GM18870 (cell line): ENCODE measurements around the gene SEMA5B.

Experiments
- ATAC-seq: cut with Tn5 transposase; IDR thresholded peaks from one replicate; pipeline ENCODE4 v1.9.1; 2021; ENCODE audit warnings: moderate library complexity; ENCODE audit not compliant: unreplicated experiment

Gene SEMA5B

GRCh38 chr3:122952520-122952919 is 75.0 kb downstream of the SEMA5B start:
- ATAC-seq, result no peak

DNA sequence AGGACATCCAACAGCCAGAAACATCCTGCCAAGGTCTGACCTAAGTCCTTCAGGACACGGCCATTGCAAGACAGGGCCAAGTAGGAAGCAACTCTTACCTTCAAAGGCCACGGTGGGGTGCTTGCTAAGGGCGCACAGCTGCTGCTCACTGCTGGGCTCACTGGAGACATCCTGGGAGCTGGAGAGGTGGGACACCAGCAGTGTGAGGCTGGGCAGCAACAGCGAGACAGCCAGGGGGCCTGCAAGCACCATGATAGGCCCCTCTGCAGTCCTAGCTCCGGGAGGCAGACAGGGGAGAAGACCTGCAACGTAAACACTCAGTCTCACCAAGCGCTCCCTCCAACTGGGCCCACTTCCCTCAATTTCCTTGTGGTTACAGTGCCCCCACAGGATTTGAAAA is 79.2 kb downstream of the SEMA5B start:
- ATAC-seq, result no peak

DNA sequence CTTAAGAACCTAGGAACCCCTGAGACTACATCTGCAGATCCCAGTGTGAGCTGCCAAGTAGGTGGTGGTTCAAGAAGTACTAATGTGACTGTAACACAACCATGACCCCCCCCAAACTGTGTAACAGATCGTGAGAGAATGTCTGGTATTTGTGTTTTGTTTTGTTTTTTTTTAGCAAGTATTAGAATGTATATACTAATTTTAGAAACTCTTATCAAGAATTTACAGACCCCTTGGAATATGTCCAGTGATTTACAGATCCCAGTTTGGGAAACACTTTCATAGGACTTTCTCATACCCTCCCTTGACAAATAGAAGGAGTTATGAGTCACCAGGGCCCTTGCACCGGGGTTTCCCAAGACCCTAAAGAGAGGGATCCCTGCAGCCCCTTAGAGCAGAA is 79.8 kb downstream of the SEMA5B start:
- ATAC-seq, result no peak

DNA sequence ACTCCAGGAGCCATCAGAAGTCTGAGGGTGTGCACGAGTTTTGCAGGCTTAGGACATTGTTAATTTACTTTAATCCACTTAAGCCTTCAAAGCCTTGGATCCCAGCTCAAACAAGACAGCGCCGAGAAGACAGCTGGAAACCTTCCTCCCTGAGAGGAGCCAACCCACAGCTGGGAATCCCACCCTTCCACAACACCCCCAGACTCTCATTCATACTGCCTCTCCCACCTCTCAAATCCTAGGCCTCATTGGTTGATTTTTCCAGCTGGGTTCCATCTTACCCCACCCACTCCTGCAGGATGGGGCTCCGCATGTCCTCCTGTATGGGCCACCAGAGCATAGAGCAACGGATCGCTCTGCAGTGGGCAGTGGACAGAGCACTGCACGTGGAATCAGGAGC is 80.4 kb downstream of the SEMA5B start:
- ATAC-seq, result no peak

GRCh38 chr3:122946185-122946584 is 81.4 kb downstream of the SEMA5B start:
- no peak for ATAC-seq

- ATAC-seq, result no peak
These were observed 82.3 kb downstream of the SEMA5B start for GRCh38 chr3:122945230-122945629.

DNA sequence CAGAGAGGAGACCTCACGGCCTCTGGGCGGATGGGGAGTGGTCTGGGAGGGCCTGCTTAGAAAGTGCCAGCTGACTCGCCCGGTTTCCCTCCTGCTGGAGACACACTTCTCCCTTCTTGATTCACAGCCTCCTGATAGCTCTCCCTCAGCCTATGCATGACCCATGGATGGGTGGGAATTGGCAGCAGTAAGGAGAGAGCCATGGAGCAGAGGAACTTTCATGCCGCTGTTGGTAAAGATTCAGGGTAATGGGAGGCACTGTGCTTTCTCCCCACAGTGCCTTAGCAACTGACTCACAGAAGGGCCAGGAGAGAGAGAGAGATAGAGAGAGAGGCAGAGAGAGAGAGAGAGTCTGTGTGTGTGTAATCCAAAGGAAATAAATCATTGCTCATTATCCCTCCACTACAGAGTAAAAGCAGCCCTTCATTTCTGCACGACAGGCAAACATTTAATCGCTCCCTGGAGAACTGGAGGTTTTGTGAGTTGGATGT is 82.8 kb downstream of the SEMA5B start:
- no peak for ATAC-seq

DNA sequence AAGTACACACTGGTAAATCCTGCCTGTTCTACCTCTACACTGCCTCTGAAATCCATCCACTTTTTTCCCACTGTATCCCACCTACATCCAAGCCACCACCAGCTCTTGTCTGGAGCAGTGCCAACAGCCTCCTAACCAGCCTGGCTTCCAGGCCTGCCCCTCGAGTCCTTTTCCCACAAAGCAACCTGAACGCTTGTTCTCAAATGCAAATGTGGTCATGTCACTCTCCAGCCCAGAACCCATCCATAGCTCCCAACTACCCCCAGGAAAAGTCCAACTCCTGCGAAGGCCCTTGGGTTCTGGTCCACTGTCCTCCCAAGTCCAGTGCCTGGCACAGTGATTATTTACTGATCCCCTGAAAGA is 83.8 kb downstream of the SEMA5B start:
- no peak for ATAC-seq

GRCh38 chr3:122942937-122943827 is 84.4 kb downstream of the SEMA5B start:
- ATAC-seq, result no peak

DNA sequence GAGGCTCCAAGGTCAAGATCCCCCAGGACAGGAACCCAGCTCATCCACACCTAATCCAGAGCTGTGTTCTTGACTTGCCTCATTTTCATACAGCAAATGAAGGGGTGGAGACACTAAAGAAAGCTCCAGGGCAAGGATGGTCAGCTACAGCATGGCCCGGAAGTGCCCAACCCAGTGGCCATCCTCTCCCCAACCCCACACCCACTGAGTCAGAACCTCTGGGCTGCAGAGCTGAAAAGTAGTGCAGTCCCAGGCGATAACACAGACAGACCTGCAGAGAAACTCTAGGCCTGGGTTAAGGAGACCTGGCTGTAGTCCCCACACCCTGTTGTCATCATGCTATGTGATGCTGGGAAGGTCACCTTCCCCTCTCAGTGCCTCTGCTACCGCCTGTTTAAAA is 85.3 kb downstream of the SEMA5B start:
- no peak for ATAC-seq

DNA sequence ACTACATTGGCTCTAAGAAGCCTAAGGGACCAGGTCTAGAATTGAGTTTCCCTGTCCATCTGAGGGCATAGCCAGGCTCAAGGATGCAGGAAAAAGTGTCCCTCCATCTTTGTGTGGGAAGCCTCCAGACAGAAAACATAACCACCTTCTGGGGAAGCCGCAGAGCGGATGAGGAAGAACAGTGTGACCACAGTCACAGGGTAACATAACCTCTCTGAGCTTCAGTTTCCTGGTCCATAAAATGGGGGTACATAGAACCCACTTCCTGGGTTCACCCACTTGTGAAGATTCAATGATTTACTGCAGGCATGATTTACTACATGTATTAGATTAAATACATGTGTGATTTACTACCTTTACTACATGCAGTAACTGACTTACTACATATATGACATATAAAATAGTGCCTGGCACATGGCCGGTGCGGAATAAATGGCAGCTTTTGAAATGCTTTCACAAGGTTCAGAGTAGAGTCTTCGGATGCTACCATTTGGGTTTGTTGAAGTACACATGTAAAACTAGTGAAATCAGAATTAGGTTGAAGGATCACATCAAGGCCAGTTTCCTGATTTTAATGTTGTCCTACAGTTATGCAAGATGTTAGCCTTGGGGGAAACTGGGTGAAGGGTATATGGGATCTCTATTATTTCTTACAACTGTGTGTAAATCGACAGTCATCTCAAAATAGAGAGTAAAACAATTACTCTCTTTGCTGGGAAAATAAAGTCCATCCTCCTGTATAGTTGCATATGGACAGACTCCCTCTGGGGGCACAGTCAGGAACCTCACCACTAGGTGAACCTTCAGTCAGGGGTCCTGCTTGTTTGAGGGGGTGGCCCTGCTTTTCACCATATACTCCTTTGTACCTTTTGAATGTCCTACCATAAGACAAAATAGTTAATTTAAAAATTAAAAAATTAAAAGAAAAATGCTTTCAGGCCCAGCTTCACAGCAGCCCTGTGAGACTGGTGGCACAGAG is 86.0 kb downstream of the SEMA5B start:
- no peak for ATAC-seq

DNA sequence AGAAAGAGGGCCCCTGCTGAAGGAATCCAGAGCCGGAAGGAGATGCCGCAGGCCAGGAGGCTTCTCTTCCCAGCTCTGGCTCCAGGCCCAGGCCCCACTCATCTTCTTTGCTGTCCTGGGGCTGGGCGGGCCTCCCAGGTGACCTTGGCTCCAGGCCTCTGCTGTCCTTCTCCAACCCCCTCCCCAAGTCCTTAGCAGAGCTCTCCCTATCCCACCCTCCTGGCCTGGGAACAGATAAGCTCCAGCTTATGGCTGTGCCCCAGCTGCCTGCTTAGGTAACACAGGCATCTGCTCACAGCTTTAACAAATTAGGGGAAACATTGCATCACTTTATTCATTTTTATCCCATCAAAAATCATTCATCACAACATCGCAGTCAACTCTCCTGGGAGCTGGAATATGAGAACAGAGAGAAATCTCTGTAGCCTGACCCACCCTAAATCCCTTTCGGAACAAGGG is 86.9 kb downstream of the SEMA5B start:
- no peak for ATAC-seq

DNA sequence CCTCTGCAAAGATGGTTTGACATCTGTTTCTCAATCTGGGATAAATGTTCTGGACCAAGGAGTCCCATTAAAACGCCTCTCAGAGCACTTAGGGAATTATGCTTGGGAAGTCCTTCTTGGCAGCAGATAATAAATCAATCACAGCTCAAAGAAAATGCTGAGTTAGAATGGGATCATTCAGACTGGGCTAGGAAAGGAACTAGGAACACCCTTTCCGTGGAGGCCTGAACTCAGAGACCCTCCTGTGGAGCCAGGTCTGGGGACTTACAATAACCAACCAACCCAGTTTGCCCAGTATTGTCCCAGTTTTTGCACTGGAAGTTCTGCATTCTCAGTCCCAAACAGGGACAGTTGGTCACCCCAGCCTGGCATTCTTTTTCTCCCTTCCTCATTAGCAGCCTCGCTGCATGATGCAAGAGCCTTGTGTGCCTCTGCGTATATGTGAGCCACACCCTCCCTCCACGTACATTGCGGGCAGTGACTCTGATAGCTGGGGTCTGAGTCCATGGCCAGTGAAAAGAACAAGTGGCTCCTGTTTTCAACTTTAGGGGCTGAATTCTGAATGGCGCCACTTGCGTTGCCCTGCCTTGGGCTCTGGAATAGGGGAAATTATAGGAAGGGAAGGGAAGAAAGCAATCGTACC is 88.7 kb downstream of the SEMA5B start:
- no peak for ATAC-seq

GRCh38 chr3:122937745-122938144 is 89.8 kb downstream of the SEMA5B start:
- no peak for ATAC-seq

GRCh38 chr3:122936986-122937385 is 90.6 kb downstream of the SEMA5B start:
- ATAC-seq, result no peak

- ATAC-seq, result no peak
These were observed 91.2 kb downstream of the SEMA5B start for GRCh38 chr3:122936335-122936734.

- no peak for ATAC-seq
These were observed 93.3 kb downstream of the SEMA5B start for GRCh38 chr3:122934251-122934650.

- ATAC-seq, result no peak
These were observed 95.2 kb downstream of the SEMA5B start for GRCh38 chr3:122932251-122932967.

- ATAC-seq, result no peak
These were observed 95.9 kb downstream of the SEMA5B start for GRCh38 chr3:122931636-122932035.
